NCI-H2196 (cell line): ENCODE data around the gene BRSK2.
"Not testable (repeated sequence)": the region's sequence is repeated elsewhere in the genome, so short reads cannot be mapped to it uniquely, and the experiment has no call there.

ENCODE experiments used
- DNase-seq: peaks from one replicate; lab custom pipeline; 2025; ENCODE audit not compliant: unreplicated experiment; lab: John Stamatoyannopoulos, UW

BRSK2 gene

DNA sequence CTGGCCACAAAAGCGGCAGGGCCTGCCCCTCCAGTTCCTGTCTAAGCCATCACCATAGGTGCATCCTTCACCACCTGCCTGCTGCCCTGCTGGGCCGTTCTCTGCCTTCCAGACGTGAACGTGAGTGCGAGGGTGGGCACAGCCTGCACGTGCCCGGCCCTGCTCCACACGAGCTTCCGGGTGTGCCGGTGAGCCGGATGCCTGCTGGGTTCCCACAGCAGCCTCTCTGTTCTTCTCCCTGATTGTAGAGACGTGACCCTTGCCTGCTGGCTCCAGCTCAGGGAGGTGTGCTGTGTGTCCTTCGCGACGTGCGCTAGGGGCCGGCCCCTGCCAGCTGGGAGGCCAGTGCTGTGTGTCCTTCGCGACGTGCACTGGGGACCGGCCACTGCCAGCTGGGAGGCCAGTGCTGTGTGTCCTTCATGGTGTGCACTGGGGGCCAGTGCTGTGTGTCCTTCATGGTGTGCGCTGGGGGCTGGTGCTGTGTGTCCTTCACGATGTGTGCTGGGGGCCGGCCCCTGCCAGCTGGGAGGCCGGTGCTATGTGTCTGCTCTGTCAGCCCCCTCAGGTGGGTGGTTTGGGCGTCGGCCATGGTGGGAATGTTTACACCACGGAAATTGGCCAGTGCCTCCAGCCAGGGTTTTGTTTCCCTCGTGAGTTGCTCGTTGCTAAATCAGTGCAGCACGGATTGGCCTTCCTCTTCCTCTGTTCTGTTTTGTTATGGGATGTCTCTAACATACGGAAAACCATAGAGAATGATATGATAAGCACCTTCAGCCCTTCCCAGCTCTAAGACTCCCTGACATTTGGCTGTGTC is 35.4 kb upstream of the BRSK2 start:
- no peak for DNase-seq

DNA sequence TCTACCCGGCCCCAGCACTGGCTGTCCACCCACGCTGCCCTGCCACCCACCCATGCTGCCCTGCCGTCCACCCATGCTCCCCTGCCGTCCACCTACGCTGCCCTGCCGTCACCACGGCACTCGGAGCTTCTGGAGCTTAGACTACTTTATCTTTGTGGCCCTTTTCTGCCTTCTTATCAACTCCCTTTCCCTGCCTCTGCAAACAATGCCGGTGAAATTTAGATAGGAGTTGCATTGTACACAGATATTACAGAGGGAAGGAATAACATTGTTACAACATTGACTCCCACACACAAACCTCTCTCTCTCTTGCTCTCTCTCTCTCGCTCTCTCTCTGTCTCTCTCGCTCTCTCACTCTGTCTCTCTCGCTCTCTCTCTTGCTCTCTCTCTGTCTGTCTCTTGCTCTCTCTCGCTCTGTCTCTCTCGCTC is 33.7 kb upstream of the BRSK2 start:
- DNase-seq, result no peak

DNA sequence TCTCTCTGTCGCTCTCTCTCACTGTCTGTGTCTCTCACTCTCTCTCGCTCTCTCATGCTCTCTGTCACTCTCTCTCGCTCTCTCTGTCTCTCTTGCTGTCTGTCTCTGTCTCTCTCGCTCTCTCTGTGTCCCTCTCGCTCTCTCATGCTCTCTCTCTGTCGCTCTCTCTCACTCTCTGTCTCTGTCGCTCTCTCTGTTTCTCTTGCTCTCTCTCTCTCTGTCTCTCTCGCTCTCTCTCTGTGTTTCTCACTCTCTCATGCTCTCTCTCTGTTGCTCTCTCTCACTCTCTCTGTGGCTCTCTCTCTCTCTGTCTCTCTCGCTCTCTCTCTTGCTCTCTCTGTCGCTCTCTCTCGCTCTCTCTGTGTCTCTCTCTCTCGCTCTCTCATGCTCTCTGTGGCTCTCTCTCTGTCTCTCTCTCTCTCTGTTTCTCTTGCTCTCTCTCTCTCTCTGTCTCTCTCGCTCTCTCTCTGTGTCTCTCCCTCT is 33.2 kb upstream of the BRSK2 start:
- no peak for DNase-seq

DNA sequence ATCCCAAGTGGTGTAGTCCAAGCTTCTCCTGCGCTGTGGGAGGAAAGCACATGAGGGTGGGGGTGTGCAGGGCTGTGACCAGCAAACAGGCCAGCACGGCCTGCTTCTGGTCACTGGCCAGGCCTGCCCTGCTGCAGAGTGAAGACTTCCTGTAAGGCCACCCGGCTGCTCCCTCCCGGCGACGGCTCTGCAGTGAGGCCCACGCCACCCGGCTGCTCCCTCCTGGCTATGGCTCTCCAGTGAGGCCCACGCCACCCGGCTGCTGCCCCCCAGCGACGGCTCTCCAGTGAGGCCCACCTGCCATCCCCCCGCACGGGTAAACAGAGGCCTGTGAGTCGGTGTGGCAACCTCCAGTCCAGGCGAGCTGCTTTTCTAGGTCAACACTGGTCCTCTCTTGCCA is 31.4 kb upstream of the BRSK2 start:
- no peak for DNase-seq

DNA sequence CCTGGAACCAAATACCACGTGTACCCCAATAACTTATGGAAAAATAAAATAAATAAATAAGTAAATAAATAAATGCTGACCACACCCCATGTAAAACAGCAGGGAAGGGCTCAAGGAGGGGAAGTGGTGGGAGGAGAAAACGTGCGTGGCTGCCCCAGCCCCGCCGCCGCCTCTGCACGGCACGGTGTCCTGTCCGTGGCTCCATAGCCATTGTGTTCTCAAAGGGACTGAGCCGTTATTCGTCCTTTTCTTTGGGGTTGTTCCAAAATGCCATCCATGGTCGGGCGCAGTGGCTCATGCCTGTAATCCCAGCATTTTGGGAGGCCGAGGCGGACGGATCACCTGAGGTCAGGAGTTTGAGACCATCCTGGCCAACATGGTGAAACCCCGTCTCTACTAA is 30.8 kb upstream of the BRSK2 start:
- DNase-seq, result not testable (repeated sequence)

- DNase-seq, result no peak
Measured at GRCh38 chr11:1359556-1359955, 30.2 kb upstream of the BRSK2 start.

- DNase-seq, result no peak
Measured at GRCh38 chr11:1360181-1360834, 29.4 kb upstream of the BRSK2 start.

DNA sequence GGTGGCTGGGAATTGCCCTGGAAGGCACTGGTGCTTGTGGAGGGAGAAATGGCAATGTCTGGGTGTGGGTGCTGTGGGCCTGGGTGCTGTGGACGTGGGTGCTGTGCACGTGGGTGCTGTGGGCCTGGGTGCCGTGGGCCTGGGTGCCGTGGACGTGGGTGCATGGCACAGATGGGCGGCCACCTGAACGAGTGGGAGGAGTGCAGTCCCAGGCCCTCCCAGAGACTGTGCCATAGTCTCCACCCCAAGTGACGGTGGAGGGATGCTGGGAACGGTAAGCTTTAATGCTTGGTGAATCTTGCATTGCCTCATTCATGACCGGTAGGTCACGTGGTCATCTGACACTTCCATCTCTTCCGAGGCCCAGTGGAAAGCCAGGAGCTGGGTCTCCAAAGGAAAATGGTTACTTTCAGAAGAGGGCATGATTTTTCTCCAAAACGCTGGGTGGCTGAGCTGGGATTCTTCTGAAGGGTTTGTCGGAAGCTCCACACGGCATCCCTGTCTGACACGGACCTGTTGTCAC is 28.8 kb upstream of the BRSK2 start:
- no peak for DNase-seq

- no peak for DNase-seq
Measured at GRCh38 chr11:1361882-1362281, 27.9 kb upstream of the BRSK2 start.

DNA sequence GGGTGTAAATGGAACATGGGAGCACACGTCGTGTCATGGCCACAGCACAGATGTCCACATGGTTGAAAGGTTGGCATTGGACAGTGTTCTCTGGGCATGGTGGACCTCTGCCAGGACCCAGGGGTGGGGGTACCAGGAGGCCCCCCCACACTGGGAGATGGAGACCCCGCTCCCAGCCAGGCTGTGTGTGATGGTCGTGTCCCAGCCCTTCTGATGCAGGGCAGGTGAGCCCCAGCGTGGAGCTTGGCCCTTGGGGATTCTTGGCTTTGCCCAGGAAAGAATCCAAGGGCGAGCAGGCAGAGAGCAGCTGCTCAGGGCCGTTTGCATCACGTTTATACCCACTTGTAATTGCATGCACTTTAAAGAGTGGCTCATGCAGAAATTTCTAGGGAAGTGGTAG is 22.0 kb upstream of the BRSK2 start:
- DNase-seq, result no peak

DNA sequence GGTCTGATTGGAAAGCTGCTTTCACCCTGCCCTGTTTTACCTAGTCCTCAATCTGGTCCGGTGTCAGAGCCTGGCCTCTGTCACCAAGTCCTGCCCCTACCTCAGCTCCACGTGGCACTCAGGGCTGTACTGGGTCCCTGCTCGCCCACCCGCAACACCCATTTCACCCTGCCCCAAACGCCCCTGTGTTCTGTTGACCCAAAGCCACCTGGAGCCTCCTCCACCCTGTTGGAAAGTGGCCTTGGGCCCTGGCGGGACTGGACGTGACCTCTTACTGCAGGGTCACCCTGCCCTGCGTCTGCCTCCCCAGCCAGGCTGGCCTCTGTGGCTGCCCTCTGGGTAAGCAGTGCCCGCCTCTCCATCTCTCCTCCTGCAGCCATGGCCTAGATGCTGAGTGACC is 21.5 kb upstream of the BRSK2 start:
- no peak for DNase-seq

GRCh38 chr11:1368966-1369365 is 20.8 kb upstream of the BRSK2 start:
- no peak for DNase-seq

GRCh38 chr11:1369371-1370005 is 20.2 kb upstream of the BRSK2 start:
- DNase-seq, result no peak

DNA sequence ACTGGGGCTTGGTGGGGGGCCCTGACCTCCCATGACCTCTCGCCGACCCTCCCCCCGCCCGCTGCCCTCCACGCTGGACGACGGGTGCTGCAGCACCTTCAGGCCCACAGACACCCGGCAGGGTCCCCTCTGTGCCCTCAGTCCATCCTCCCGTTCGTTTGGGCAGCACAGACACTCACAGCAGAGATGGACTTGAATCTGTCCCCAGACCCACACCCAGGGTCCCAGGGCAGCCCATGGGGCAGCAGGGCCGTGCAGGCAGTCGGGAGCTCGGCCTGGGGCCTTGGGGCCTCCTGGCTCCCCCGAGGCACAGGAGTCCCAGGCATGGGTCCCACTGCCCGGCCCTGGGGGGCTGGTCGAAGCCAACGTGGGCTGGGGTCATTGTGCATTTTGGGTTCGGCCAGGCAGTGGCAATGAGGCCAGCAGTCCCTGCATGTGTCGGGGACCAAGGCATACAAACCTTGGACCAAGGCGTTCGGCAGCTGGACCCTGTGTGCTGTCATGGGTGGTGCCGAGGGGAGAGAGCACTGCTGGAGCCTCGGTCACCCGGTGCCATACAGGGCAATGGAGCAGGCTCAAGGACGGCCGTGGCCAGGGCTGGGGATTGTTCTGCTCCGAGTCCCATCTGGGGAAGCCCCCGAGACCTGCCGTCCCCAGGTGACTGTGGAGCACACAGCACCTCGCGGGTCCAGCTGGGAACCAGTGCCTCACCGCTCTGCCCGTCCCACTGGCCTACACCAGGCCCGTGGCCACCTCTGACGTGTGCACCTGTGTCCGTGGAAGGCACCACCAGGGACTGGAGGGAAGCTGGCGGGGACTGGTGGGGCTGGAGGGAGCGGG is 19.3 kb upstream of the BRSK2 start:
- no peak for DNase-seq

DNA sequence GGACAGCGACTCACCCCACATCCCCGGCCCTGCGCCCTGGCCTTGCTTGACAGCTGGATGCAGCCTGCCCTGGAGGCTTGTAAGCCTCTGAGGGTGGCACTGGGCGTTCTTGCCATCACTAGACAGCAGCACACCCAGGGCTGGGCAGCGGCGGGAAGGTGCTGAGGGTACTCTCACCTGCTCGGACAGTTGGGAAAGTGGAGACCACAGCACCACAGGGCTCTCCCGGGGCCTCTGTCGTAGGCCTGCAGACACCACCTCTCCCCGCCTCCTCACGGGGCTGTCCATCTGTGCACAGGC is 18.8 kb upstream of the BRSK2 start:
- DNase-seq, result no peak

- DNase-seq, result no peak
Measured at GRCh38 chr11:1371377-1371776, 18.4 kb upstream of the BRSK2 start.

DNA sequence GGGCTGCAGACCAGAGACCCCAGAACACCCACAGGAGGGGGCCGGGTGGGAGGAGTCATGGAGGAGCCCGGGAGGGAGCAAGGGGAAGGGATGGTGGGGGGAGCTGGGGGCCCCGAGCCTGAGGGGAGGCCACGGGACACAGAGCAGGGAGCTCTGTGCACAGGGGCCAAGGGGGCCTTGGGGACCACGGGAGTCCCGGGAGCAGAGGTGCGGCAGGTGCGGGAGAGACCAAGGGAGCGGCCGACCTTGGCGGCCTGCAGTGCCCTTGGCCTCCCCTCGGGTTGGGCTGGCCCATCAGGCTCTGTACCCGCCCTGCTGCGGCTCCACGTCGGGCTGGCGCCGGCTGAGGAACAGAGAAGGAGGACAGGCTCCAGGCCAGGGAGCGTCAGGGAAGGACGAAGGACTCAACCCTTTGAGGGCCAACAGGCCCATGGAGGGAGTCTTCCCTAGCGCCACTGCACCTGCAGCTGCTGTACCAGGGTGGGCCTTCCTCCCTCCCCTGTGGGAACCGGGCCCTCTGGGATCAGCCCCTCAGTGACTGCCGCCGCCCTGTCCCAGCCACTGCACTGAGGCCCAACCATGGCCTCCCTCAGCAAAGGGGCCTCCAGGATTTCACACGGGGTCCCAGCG is 17.8 kb upstream of the BRSK2 start:
- DNase-seq, result no peak

DNA sequence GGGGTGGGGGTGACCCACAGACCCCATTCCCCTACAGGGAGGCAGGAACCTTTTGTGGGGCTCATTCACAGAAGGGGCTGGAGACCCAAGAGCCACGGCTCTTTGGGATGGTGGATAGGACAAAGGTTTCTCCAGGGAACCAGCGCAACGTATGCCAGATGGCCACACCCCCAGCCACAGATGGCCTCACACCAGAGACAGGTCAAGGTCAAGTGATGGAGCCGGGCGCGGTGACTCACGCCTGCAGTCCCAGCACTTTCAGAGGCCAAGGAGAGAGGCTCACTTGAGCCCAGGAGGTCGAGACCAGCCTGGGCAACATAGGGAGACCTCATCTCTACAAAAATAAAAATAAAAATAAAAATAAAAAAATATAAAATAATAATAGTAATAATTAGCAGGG is 17.1 kb upstream of the BRSK2 start:
- no peak for DNase-seq

GRCh38 chr11:1373536-1374214 is 16.1 kb upstream of the BRSK2 start:
- no peak for DNase-seq
